ENCODE results near the gene ANKRD29.

Gene ANKRD29

GRCh38 chr18:23629444-23629946 is 33.2 kb downstream of the ANKRD29 start:
- DNase-seq (ENCODE audit: extremely low read depth, low read depth), result no peak

GRCh38 chr18:23627970-23628369 is 34.7 kb downstream of the ANKRD29 start:
- H3K4me3 ChIP-seq (replicated peaks; ENCODE audit: low read depth, low read length), result no peak overlapping the region
- no peak for TF ChIP-seq CTCF (IDR thresholded peaks at IDR 0.05; ENCODE audit: low read depth, low read length, missing control alignments)
- DNase-seq (ENCODE audit: extremely low read depth, low read depth), result no peak

More at GRCh38 chr18:23629444-23629946, 33.2 kb downstream of the ANKRD29 start:
- no peak for TF ChIP-seq CTCF (IDR thresholded peaks at IDR 0.05; ENCODE audit: low read depth, low read length, missing control alignments)
- H3K4me3 ChIP-seq (replicated peaks; ENCODE audit: low read depth, low read length), result no peak overlapping the region

- peak; percentile 84 for DNase-seq (ENCODE audit: extremely low read depth, low read depth)
- TF ChIP-seq CTCF (IDR thresholded peaks at IDR 0.05; ENCODE audit: low read depth, low read length, missing control alignments), result no peak
- no peak overlapping the region for H3K4me3 ChIP-seq (replicated peaks; ENCODE audit: low read depth, low read length)
Observed at GRCh38 chr18:23627321-23627720, 35.4 kb downstream of the ANKRD29 start.

GRCh38 chr18:23626451-23627279 is 36.0 kb downstream of the ANKRD29 start:
- no peak overlapping the region for H3K4me3 ChIP-seq (replicated peaks; ENCODE audit: low read depth, low read length)
- DNase-seq (ENCODE audit: extremely low read depth, low read depth), result peak; percentile 65
- no peak for TF ChIP-seq CTCF (IDR thresholded peaks at IDR 0.05; ENCODE audit: low read depth, low read length, missing control alignments)

GRCh38 chr18:23623040-23623439 is 39.7 kb downstream of the ANKRD29 start:
- DNase-seq (ENCODE audit: extremely low read depth, low read depth), result no peak
- H3K4me3 ChIP-seq (replicated peaks; ENCODE audit: low read depth, low read length), result no peak overlapping the region
- no peak for TF ChIP-seq CTCF (IDR thresholded peaks at IDR 0.05; ENCODE audit: low read depth, low read length, missing control alignments)

- peak overlapping the region; percentile 39 for H3K4me3 ChIP-seq (replicated peaks; ENCODE audit: low read depth, low read length)
- no peak for TF ChIP-seq CTCF (IDR thresholded peaks at IDR 0.05; ENCODE audit: low read depth, low read length, missing control alignments)
- DNase-seq (ENCODE audit: extremely low read depth, low read depth), result no peak
Observed at GRCh38 chr18:23619388-23619881, 43.3 kb downstream of the ANKRD29 start.
